Right ventricle myocardium inferior (tissue), 1 donor: ENCODE data around the gene LRRC37A2. TPM values are rescaled to one million over a fixed set of nuclear protein-coding genes. Genes with fewer than 3 reads are reported as not detected.
"Not testable (repeated sequence)": the region's sequence is repeated elsewhere in the genome, so short reads cannot be mapped to it uniquely, and the experiment has no call there.

Experiments used
- ATAC-seq: fragments of 200-7000 bp; cut with Tn5 transposase; one replicate; pipeline ENCODE4 v1.9.1; 2020; ENCODE audit warnings: mild to moderate bottlenecking, moderate library complexity
- DNase-seq: peaks from one replicate; pipeline ENCODE4 v3.0.0; 2021; ENCODE audit errors: missing footprints
- intact Hi-C: fragments of 100-400 bp; cut with DNase I; formaldehyde crosslinking; loops from one replicate; pipeline ENCODE4 v1.11.0; 2022
- long read RNA-seq: library from polyadenylated mRNA; unstranded; transcript quantifications from one replicate; pipeline ENCODE4 v2.0.0, GENCODE V29; 2021
- total RNA-seq: library from RNA; stranded (reverse); fragmentation: NEBNext Ultra II Directional; extraction: Animal tissue kit (Norgen Biotek cat#: 25700); gene quantifications from one replicate; pipeline ENCODE4 v1.2.1, GENCODE V29; 2021
- donor health status: DM: no; HTN: yes; CAD: no; lungs with severe emphysema.

LRRC37A2 gene
- 5.2 TPM for total RNA-seq
- long read RNA-seq, partial matches to known transcripts = 0 of 8 reads
- long read RNA-seq, other reads (novel, unspliced or antisense) = 8 of 8 reads

DNA sequence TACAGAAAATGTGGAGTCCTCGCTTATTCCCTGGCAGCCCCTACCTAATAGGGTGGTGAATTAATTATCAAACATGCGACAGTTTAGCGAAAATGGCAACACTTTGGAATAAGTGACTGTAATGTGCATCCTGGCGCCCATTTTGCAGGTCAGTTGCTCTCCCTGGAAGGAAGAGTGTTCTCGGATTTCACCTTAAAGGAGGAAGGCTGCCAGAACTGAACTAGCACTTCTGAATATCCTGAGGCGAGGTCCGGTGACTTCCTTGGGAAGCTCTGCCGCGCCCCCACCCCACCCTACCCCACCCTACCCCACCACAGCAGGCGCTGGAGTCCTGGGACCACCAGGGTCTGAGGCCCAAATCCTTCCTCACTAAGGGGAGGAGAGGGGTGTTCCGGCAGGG, at the start of gene LRRC37A2:
Gene LRRC37A2 (plus strand): TSS at position 301 of the 400 bp plus-strand sequence. CDS start 245 bp downstream, outside the sequence.
- intact Hi-C loops, DNase-seq, ATAC-seq: not testable (repeated sequence)

DNA sequence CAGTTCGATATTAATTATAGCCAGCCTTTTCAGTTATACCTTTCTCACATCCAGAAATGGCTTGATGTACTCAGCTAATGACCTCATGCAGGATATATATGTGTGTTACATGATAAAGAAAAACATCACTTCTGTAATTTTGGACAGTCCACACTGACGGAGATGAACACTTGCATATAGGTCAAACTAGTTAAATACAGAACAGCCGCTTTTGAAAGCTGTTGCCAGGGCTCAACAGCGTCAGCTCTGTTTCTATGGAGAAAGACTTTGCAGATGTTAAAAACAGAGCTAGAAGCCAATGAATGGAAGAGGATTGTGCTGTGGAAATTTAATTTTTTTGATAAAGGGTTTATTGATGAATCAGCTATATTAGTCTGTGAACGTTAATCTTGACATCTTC, 44.6 kb upstream of the LRRC37A2 start:
- intact Hi-C loops, DNase-seq, ATAC-seq: not testable (repeated sequence)

DNA sequence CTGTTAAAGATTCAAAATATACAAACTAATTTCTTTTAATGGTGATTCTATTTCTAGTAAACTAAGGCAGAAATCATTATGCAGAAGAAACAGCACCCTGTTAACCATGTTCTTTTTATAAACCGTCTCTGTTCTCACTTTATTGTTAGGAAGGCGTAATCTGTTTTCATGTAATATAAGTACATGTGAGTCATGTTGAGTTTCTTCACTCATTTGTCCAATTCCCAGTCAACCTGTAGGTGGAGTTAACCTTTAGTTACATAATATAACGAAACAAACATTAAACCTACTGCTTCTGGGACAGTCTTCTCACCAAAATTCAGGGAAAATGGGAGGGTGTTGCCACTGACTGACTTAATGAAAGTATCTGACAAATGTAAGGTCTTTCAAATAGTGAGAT, 37.8 kb upstream of the LRRC37A2 start:
- ATAC-seq, intact Hi-C loops: not testable (repeated sequence)

DNA sequence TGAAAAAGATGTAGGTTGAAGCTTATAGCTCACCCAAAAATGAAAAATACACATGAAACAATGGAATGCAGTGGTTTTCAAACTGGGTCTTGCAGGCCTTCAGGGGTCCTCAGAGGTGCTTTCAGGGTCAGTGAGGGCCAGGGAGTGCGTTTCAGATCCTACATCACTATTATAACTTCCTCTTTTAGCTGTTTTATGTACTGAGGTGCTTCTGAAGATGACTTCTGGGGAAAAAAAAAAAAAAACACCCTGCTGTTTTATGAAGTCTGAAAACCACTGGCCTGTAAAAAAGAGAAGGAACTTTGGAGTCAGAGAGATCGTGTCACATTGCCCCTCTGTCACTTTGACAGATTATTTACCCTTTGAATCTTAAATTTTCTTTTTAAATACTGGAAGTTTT, 36.7 kb upstream of the LRRC37A2 start:
- ATAC-seq, intact Hi-C loops, DNase-seq: not testable (repeated sequence)

More for the DNA sequence above, 37.8 kb upstream of the LRRC37A2 start:
- DNase-seq = not testable (repeated sequence)

DNA sequence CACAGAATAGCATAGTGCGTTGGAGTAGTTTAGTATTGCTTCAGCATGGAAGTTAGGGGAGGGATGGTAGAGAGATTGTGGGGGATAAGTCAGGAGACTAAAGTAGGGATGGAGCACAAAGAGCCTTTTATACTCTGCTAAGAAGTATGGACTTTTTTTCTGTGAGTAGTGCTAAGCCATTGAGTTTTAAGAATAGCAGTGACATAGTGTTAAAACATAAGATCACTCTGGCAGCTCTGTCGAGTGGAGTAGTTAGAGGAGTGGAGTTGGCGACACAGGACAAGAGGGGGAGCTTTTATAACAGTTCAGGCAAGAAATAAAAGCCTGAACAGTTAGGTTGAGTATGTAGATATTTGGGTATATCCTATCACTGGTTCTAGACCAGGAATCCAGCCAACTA, 33.4 kb upstream of the LRRC37A2 start:
- intact Hi-C loops, DNase-seq, ATAC-seq: not testable (repeated sequence)

DNA sequence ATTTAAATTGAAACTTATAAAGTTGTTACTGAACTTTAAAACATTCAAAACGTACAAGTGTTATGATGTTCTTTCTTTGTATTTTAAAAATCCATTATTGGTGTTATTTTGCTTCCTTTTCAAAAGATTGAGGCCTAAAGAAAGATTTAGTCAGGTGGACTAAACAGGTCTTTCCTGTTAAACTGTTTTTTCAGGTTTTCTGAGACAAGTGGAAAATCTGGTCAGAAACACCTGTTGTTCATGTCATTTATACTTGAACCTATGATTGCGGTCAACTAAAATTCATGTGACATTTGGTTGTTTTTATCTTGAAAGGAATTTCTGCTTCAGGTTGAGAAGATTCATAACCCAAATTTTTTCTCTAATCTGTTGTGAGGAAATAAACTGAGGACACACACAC, 31.0 kb upstream of the LRRC37A2 start:
- intact Hi-C loops, ATAC-seq, DNase-seq: not testable (repeated sequence)

DNA sequence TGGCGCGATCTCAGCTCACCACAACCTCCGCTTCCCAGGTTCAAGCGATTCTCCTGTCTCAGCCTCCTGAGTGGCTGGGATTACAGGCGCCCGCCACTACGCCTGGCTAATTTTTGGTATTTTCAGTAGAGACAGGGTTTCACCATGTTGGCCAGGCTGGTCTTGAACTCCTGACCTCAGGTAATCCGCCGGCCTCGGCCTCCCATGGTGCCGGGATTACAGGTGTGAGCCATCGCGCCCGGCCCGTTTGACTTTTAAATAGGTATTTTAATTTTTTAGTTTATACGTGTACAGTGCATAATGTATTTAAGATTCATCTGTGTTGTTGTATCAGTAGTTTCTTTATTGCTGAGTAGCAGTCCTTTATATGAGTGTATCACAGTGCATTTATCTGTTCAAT, 20.2 kb upstream of the LRRC37A2 start:
- intact Hi-C loops, ATAC-seq: not testable (repeated sequence)
- peak; percentile 64 for DNase-seq

DNA sequence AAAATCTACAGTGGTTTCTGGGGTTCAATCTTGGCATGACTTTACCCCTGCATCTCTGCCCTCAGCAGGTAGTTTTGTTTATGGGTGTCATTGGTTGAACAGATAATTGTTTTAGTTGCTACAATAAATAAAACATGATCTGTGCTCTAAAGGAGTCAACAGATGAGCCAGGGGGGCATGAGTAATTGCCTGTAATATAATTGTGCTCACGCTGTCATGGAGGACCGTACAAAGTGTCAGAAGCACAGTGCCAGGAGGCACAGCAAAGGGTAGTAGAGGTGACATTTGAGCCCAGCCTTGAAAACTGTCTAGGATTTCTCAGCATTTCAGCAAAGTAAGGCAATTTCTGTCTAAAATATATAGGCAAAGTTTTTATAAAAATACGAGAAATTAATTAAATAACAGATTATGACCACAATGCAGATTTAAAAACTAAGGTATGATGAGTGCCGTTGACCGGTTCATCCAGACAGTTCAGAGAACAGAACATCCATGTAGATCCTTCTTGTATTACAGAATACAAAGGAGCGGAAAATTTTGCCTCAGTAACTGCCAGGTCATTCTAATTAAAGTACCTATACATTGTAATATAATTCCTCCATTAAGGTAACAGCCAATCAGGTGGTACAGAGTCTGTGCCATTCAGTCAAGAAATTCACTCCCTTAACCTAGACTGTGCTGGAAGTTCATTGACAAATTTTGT, 12.7 kb upstream of the LRRC37A2 start:
- DNase-seq, intact Hi-C loops, ATAC-seq: not testable (repeated sequence)

DNA sequence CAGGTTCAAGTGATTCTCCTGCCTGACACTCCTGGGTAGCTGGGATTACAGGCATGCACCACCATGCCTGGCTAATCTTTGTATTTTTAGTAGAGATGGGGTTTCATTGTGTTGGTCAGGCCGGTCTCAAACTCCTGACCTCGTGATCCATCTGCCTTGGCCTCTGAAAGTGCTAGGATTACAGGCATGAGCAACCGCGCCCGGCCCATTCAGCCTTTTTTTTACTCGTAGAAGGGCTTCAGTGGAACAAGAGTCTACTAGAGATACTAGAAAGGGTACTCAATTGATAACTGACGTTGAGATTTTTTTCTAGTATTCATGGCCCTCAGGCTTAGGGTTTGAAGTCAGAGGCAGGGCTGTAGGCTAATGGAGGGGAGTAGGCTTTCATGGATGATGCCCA, 6.4 kb upstream of the LRRC37A2 start:
- DNase-seq, ATAC-seq, intact Hi-C loops: not testable (repeated sequence)

DNA sequence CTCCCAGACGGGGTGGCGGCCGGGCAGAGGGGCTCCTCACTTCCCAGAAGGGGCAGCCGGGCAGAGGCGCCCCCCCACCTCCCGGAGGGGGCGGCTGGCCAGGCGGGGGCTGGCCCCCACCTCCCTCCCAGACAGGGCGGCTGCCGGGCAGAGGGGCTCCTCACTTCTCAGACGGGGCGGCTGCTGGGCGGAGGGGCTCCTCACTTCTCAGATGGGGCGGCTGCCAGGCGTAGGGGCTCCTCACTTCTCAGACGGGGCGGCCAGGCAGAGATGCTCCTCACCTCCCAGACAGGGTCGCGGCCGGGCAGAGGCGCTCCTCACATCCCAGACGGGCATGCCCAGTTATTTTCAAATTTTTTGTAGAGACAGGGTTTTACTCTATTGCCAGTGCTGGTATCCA, 22.4 kb downstream of the LRRC37A2 start:
- ATAC-seq, intact Hi-C loops: not testable (repeated sequence)
- peak; percentile 39 for DNase-seq

DNA sequence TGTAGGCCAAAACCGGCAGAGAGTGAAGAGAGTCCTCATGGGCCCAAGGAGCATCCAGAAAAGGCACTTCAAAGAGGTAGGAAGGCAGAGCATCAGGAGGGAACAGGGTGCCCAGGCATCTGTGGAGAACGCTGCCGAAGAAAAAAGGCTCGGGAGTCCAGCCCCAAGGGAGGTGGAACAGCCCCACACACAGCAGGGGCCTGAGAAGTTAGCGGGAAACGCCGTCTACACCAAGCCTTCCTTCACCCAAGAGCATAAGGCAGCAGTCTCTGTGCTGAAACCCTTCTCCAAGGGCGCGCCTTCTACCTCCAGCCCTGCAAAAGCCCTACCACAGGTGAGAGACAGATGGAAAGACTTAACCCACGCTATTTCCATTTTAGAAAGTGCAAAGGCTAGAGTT, 36.3 kb downstream of the LRRC37A2 start:
- DNase-seq, intact Hi-C loops, ATAC-seq: not testable (repeated sequence)

DNA sequence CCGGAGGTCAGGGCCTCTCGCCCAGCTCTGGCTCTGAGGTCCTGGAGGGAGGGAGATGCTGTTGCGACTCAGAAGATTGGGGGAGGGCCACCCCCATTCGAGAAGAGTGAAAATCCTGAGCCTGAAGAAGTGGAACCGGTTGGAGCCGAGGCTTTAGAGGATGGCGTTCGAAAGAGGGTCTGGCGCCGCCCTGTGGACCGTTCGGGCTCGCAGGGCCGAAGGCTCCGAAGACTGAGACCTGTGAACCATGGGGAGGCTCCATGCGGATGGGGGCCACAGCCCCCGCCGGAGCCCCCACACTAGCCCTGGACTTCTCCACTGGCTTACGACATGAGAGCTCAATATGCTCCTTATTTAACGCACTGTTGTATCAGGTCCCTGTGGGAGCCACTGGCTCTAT, 46.9 kb downstream of the LRRC37A2 start:
- ATAC-seq, intact Hi-C loops, DNase-seq: not testable (repeated sequence)

DNA sequence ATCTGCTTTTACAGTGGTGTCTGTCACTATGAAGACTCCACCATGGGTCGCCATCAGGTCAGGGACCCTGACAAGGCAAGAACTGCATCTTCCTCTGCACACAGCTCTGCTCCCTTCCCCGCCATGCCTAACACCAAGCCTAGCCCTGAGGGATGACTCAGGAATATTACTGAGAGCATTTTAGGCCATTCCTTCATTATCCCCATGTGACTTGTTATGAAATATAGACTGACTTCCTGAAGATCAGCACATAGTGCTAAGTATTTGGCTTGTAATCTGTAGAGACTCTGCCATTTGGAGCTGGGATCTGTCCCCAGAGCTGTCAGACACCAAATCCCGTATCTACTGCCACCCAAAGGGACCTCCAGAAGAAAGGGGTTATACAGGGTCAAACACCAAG, 47.8 kb downstream of the LRRC37A2 start:
- DNase-seq, intact Hi-C loops: not testable (repeated sequence)
- peak; percentile 83 for ATAC-seq

DNA sequence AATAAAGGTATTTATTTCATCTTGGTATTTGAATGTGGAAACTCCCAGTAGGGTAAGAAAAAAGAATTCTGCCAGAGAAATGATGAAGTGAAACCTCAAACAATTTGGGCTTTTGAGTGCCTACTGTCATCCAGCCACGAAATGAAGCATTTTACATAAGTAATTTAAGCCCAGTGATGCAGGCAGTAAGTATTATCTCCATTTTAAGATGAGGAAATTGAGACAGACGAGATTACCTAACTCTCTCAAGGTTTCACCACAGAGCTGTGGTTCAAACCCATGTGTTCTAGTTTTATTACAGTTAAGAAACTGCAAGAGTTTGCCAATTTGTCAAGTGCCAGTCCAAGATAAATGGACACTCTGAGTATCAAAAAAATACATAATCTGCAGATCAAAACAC, 54.0 kb downstream of the LRRC37A2 start:
- intact Hi-C loops, DNase-seq, ATAC-seq: not testable (repeated sequence)

DNA sequence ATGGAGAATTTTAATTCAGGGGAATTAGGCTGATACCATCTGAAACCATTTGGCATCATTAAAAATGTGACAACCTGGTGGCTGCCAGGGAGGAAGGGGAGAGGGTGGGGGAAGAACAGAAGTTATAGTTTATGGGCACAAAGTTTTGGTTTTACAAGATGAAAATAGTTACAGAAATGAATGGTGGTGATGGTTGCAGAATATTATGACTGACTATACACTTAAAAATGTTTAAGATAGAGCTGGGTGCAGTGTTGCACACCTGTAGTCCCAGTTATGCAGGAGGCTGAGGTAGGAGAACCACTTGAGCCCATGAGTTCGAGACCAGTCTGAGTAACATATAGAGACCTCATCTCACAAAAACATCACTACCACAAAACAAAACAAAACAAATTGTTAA, 54.7 kb downstream of the LRRC37A2 start:
- ATAC-seq, DNase-seq, intact Hi-C loops: not testable (repeated sequence)

DNA sequence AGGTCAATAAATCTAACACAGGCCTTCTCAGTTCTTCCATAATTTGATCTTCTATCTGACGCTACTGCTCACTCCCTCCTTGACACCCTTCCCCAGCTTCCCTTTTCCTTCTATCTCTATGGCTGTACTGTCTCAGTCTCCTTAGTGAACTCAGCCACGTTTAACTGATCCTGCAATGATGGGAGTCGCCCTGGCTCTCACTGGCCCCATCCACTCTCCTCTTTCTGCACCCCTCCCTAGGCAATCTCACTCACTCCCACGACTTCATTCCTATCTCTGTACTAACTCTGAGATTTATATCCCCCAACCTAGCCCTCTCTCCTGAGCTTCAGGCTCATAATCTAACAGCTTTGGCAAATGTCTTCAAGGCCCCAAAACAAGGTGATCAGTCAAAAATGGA, 59.5 kb downstream of the LRRC37A2 start:
- not testable (repeated sequence) for ATAC-seq

DNA sequence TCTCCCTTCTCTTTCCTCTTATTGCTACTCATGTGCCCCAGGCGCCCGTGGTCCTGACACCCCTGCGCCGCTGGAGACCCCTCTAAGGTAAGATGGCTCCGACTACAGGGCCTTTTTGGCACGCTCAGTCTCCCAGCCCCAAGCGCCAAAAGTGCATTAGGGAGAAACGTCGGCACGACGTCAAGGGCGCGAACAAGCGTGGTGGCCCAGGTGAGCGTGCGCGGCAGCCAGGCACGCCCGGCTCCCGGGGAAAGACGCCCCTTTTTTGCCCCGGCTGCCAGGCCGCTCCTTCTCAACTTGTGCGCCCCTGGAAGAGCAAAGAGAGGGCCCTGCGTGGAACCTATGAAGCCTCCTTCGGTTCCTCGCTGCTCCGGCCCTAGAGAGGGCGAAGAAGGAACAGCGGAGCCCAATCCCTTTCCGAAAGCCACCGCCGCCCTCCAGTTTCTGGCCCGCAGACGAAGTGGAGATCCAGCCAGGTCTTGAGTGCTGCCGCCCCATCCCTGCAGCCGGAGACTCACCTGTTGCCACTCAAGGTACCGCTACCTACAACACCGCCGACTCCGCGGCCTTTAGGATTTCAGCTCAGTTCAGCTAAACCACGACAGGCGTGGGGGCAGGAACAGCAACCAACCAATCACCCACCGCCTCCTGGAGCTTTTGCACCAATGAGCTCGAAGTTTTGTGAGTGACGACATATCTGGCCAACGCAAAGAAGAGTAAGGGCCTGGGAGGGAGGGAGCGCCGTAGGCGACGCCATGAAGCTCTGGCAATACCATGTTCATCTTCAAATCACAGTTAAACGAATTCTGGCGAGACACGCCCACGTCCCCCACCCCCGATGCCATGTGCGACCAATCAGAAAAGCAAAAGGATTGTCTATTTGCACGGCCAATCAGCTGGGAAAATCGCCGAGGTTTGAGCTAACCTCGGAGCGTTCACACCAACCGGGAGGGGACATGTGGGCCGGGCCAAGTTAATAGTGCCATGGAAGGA, 67.1 kb downstream of the LRRC37A2 start, which contains the start of gene ARL17A:
Gene ARL17A (minus strand): TSS at position 609 of the 993 bp plus-strand sequence. CDS start 3,369 bp downstream, outside the sequence.
- ATAC-seq (peak; percentile 99), DNase-seq (peak; percentile 88)
- intact Hi-C loops = not testable (repeated sequence)

More for the DNA sequence above, 59.5 kb downstream of the LRRC37A2 start:
- DNase-seq, intact Hi-C loops: not testable (repeated sequence)

DNA sequence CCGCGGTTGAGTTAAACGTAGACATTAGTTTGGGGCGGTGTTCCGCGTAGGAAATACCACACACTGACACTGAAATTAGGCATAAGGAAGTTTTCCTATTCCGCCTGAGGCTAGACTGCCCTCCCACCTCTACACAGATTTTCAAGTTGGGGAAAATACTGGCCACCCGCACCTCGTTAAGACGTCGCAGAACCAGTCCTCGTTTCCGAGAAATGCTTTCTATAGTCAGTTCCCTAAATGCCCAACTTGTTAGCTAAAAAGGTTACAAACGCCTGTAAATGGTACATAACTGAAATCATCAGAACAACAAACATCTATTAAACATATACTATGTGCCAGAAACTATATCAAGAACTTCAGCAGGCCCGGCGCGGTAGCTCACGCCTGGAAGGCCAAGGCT, 67.8 kb downstream of the LRRC37A2 start:
- DNase-seq, ATAC-seq, intact Hi-C loops: not testable (repeated sequence)

DNA sequence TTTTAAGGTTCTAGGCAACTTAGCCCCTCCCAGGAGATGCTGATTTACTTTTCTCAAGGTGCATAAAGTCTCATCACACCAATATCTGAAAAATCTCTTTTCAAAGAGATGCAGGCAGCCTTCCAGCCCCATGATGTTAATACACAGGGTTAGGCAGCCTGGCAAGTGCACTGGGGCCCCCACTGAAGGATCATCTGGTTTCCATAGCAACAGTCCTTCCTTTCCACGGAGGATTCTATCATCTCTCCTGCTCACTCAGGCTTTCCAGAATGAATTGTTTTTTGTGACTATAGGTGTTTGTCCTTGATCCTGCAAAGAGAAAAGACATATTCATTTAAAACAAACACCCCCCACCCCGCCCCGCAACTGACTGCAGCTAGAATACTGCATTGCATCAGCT, 73.2 kb downstream of the LRRC37A2 start:
- DNase-seq, ATAC-seq, intact Hi-C loops: not testable (repeated sequence)
